GM21529 (cell line): ENCODE data around the gene A3GALT2.

Experiments
- ATAC-seq: cut with Tn5 transposase; IDR thresholded peaks from one replicate; pipeline ENCODE4 v1.9.1; 2021; ENCODE audit not compliant: unreplicated experiment

A3GALT2 gene

DNA sequence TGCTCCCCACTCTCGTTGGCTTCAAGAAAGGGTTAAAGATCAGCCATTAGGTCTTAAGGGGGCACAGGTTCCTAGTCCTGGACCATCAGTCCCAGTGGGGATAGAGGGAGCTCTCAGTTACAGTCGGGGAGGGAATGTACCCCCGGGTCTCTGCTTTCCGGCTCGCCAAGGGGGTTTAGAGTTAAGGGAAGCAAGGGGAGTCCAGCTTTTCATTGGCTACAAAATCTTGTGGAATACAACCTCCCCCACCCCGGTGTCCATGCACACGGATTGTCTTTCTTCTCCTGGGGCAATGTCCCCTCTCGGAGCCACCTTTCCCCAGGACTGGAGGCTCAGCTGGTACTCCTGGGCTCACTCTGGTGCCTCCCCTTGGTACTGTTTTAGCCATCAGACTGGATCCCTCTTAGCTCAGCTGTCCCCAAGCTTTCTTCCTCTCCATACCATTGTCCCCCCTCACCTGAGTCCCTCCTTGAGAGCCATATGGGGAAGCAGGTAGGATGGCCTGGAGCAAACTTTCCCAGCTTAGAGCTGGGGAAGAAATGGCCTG lies at the start of gene A3GALT2:
Gene A3GALT2, minus strand, starts transcription at position 480 of the 547 bp plus-strand sequence. Its CDS starts 0 bp downstream, at position 480.
- ATAC-seq: no peak

DNA sequence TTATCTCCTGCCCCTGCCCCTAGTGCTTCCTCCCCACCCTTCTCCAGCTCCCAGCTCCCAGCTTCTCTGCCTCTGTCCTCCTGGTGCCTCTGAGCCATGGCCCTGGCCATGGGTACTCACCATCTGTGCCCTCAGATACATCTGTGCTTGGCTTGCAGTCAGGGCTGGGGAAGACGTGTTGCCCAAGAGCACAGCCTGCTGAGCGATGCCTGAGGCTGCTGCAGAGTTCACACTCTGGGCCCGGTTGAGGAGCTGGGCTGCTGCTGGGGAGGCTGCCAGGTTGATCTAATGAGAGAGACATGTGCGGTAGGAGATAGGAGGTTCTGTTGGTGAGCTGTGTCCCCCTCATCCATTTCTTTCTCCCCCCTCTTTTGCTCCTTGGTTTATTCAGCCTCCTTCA lies 49.4 kb upstream of the A3GALT2 start:
- no peak for ATAC-seq

DNA sequence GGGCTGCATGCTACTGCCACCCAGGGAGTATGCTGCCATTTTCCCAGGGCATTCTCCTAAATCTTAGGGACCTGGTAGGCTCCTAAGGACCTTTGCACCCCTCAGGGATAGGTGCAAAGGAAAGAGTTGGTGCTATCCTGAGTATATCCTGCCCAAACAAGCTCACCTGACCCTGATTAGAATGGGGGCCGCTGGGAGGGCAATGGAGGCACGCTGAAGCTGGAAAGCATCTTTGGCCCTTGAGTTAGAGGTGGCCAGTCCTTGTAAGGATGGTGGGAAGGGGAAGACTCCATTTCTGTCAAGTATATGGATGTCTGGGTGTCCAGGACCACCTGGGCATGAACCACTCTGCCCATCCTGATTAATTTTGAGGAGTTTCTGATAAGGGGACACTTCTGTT lies 48.9 kb upstream of the A3GALT2 start:
- ATAC-seq: no peak

DNA sequence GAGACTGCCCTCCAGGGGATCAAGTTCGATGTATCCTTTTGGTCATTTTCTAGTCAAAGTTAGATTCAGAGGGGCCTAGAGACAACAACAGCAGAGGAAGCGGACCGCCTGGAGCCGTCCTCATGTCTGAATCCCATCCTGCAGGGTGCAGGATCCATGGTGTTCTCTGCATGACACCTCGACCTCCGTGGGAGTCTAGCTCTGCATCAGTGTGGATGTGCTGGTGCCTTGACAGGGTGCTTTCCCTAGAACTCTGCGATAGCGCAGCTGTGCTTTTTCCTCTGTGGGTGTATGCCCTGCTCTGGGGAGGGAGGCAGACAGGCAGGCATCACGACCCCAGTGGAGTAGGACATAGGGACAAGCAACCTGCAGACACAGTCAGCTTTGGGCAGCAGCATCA lies 48.2 kb upstream of the A3GALT2 start:
- no peak for ATAC-seq

GRCh38 chr1:33368431-33368830 lies 47.5 kb upstream of the A3GALT2 start:
- no peak for ATAC-seq

GRCh38 chr1:33367485-33368405 lies 46.8 kb upstream of the A3GALT2 start:
- peak; percentile 69 for ATAC-seq

DNA sequence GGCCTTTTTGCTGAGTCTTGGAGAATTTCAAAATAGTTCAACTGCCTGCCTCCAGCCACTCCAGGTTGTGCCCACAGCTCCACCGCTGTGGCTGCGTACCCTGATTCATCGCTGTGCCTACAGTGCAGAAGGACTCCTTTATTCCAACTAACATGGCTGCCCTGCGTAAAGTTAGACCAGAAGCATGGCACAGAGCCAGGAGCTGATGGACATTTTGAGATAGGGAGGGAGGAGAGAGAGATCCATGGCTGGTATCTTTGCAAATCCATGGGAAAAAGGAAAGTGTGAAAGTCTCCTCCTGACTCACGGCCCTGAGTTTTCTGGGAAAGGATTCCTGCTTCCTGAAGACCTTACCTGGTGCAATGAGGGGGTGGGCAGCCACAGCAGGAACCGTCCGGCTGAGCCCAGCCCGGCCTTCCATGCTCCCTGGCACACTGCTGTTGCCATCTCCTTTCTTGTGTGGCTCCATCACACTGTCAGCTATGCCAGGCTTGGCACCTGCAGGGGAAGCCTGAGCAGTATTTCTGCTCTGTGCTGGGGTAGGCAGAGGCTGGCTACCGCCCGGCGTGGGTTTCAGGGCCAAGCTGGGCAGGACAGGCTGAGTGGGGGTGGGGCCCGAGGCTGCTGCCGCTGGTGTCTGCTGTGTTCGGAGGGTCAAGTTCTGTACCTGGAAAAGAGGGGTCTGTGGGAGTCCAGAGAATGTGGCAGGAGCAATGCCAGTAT lies 46.0 kb upstream of the A3GALT2 start:
- ATAC-seq: no peak

DNA sequence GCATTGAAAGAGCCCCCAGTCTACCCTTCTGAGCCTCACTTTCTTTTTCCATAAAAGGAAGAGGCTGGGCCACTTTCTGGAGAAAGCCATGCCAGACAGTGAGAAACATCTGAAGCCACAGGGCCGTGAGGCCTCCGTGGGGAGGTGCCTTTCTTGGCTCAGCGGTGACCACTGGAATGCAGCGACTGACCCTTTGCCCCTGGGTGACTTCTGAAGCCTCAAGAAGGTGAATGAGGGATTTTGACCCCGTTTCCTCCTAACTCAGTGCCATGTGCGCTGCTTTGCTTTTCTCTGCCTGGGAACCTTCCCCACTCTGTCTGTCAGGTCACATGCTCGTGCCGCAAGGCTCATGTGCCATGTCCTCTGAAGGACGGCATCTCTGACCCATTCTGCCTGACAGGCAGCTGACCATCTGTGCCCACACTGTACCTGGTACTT lies 44.7 kb upstream of the A3GALT2 start:
- ATAC-seq: no peak

DNA sequence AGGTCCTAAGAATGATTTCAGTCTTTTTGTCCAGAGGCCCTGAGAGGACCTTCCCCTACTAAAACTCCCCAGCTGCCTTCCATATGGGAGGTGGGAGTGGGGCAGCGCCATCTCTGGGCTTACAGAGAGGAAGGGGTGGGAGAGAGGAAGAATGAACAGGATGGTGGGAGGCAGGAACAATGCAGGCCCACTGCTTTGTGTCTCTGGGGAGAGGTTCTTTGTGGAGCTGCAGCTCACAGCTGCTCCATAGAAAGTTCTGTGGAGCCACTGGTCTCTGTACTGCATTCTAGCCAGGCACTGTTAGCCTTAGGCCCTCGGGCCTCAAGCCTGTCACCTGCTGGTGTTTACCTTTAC lies 43.6 kb upstream of the A3GALT2 start:
- ATAC-seq: no peak

- ATAC-seq: no peak
Observed at GRCh38 chr1:33363470-33363861, 42.6 kb upstream of the A3GALT2 start.

DNA sequence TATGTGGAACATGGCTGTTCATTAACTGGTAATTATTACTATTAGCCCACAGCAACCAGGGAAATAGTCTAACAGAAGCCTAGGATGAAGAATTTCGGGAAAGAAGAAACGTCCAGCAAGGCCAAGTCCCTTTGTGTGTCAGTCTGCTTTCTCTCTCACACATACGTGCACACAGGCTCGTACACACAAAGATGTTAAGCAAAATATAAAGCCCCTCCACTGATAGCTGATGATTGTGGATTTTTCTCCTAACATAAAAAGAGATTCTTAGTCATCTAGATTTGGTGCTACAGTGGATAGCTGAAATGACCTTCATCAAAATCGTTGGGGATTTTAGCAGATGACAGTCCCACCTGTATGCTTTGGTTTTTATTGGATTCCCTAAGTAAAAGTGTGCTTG lies 42.1 kb upstream of the A3GALT2 start:
- no peak for ATAC-seq

GRCh38 chr1:33361532-33362235 lies 40.8 kb upstream of the A3GALT2 start:
- no peak for ATAC-seq

DNA sequence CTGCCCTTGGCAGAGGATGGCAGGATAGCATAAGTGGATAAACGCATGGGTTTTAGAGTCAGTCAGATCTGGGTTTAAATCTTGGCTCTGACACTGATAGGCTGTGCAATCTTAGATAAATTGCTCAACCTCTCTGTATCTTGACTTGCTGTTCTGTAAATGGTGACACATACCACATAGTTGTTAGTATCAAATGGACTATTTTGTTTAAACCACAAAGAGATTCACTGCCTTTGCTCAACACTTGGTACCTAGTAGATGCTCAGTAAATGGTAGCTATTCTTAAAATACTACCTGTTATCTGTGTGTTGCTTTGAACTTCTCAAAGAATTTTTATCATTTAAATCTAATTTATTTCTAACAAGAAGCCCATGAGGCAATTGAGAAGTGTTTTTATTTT lies 39.5 kb upstream of the A3GALT2 start:
- ATAC-seq: no peak

DNA sequence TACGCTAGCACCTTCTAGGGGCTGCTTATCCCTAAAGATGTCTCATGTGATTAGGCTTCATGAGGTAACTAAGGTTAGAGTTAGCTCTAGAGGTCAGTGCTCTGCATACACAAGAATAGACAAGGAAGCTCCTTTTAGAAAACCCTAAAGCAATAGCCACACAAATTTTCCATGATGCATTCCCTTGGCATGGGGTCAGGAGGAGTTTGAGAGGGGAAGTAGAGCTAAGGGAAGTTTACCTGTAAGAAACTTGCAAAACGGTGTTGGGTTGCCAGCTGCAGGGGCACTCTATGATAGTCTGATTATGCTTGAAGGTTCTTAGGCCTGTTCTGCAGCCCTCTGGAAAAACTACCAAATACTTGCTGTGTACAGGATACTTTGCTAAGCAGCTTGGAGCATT lies 39.0 kb upstream of the A3GALT2 start:
- no peak for ATAC-seq

DNA sequence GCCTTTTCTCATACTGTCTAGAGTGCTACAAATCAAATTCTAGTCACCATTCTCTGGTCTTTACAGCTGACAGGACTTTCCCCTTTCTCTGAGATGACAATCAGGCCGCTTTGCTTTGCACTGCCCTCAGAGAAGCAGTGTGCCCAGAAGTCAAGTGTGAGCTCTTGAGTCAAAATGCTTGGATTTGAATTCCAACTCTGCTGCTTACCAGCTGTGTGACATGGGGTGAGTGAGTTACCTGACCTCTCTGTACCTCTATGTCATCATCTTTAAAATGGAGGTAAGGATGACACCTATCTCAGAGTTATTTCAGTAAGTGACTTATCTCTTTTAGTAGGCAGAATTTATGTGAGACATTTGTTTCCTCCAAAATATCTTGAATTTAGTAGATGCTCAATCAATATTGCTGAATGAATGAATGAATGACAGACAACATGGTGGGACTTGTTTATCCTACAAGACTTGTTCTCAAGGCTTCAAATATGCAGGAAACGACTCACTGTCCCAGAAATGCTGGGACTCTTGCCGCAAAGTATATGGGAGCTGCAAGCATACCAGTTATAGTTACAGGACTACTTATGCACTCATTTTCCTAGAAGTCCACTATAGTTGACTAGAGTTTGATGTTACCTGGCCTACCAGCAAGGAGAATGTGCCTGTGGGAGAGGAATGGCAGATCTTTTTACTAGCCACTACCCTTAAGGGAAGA lies 38.1 kb upstream of the A3GALT2 start:
- ATAC-seq: no peak

- no peak for ATAC-seq
Observed at GRCh38 chr1:33358114-33358794, 37.4 kb upstream of the A3GALT2 start.

DNA sequence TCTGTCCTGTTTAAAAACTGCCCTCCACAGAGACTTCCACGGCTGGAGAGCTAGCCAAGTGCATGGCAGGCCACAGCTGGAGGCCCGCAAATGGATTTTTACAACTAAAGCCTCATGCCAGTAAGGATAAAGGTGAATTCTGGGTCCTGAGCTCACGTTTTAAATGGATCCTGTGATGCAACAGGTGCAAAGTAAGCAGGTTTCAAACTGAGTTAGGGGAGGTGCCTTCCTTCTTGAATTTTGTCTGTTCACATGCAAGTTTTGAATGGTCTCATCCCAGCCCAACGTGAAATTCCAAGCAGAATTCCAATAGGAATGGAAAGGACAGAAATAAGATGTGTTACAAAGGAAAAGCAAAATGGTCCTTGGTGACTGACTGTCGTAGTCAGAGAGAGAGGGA lies 36.2 kb upstream of the A3GALT2 start:
- no peak for ATAC-seq

DNA sequence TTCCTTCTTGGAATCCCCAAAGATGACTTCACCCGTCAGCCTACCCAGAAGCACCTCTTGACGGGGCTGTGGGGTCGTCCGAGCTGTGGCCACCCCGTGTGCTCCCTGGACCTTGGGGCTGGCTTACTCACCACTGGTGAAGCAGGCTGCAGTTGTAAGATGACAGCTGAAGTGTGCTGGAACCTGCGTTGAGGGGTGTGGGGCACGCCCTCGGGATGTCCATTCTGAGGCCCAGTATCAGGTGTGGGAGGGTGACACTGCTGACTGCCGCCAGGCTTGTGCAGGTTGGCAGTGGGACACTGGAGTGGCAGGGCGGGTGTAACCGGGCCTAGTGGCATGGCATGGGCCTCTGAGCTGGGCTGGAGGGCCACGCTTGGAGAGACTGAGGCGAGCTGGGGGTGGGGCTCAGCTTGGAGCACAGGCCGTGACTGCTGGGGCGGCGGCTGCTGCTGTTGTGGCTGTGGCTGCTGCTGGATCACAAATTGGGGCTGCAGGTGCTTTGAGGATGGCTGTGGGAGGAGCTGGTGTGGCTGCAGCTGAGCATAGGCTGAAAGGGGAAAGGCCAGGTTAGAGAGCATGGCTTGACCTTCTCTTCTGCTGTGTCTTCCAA lies 33.9 kb upstream of the A3GALT2 start:
- no peak for ATAC-seq

- ATAC-seq: no peak
Observed at GRCh38 chr1:33353531-33353930, 32.6 kb upstream of the A3GALT2 start.

GRCh38 chr1:33351281-33351660 lies 30.4 kb upstream of the A3GALT2 start:
- no peak for ATAC-seq
